GM23248 (cell line): Measurements from ENCODE around the gene GAPVD1. TPM values are rescaled to one million over a fixed set of nuclear protein-coding genes. Genes with fewer than 3 reads are reported as not detected.

Experiments
- DNase-seq: peaks from one replicate; pipeline ENCODE4 v3.0.0-alpha.2; 2015
- H2AFZ ChIP-seq: fragments of 200-600 bp; sonication (generic); 2 replicates; pipeline ENCODE4 v1.6.1; 2016; ENCODE audit warnings: antibody characterized with exemption
- H3F3A ChIP-seq: fragments of 200-600 bp; sonication (generic); 2 replicates; pipeline ENCODE4 v1.6.1; 2016; ENCODE audit warnings: mild to moderate bottlenecking, antibody characterized with exemption, mixed run types; ENCODE audit not compliant: insufficient read depth
- H3K27ac ChIP-seq: fragments of 200-600 bp; sonication (generic); 2 replicates; pipeline ENCODE4 v1.5.1; 2016; ENCODE audit warnings: mild to moderate bottlenecking
- H3K27me3 ChIP-seq: fragments of 200-600 bp; sonication (generic); replicated peaks from 2 replicates; pipeline ENCODE4 v1.6.1; 2016; ENCODE audit warnings: mild to moderate bottlenecking; ENCODE audit not compliant: insufficient read depth
- H3K36me3 ChIP-seq: fragments of 200-600 bp; sonication (generic); 2 replicates; pipeline ENCODE4 v1.6.1; 2016; ENCODE audit warnings: low read depth, mild to moderate bottlenecking
- H3K4me1 ChIP-seq: fragments of 200-600 bp; sonication (generic); 2 replicates; pipeline ENCODE4 v1.6.1; 2016; ENCODE audit warnings: mild to moderate bottlenecking; ENCODE audit not compliant: insufficient read depth
- H3K4me2 ChIP-seq: fragments of 200-600 bp; sonication (generic); one replicate; pipeline ENCODE4 v1.6.1; 2016; ENCODE audit warnings: mild to moderate bottlenecking; ENCODE audit not compliant: unreplicated experiment
- H3K4me3 ChIP-seq: fragments of 200-600 bp; sonication (generic); 2 replicates; pipeline ENCODE4 v1.5.1; 2016; ENCODE audit warnings: mild to moderate bottlenecking
- H3K79me2 ChIP-seq: fragments of 200-600 bp; sonication (generic); 2 replicates; pipeline ENCODE4 v1.6.1; 2016; ENCODE audit warnings: mild to moderate bottlenecking; ENCODE audit not compliant: insufficient read depth
- H3K9ac ChIP-seq: fragments of 200-600 bp; sonication (generic); 2 replicates; pipeline ENCODE4 v1.6.1; 2016; ENCODE audit warnings: mild to moderate bottlenecking
- H3K9me2 ChIP-seq: fragments of 200-600 bp; sonication (generic); 2 replicates; pipeline ENCODE4 v1.6.1; 2016; ENCODE audit warnings: mixed run types, mild to moderate bottlenecking, moderate library complexity; ENCODE audit not compliant: insufficient read depth
- H3K9me3 ChIP-seq: fragments of 200-600 bp; sonication (generic); one replicate; pipeline ENCODE4 v1.6.1; 2017; ENCODE audit warnings: low read depth
- H4K20me1 ChIP-seq: fragments of 200-600 bp; sonication (generic); 2 replicates; pipeline ENCODE4 v1.6.0; 2016; ENCODE audit not compliant: insufficient read depth
- EZH2 ChIP-seq: fragments of 200-600 bp; sonication (generic); IDR thresholded peaks from 2 replicates; pipeline ENCODE4 v1.6.1; 2018; ENCODE audit warnings: antibody characterized with exemption, mild to moderate bottlenecking; ENCODE audit not compliant: insufficient read depth, poor library complexity, severe bottlenecking
- EZH2phosphoT487 ChIP-seq: fragments of 200-600 bp; sonication (generic); IDR thresholded peaks from 2 replicates; pipeline ENCODE4 v1.6.1; 2018; ENCODE audit warnings: antibody characterized with exemption, moderate library complexity, mild to moderate bottlenecking, low read depth; ENCODE audit not compliant: insufficient read depth
- WGBS, 2 experiments: methylation state at CpG; one replicate each; pipeline ENCODE4 v1.1.6; 2015 to 2017; ENCODE audit warnings: low lambda C conversion rate in 2 of 2, low coverage in 1 of 2; ENCODE audit errors: missing lambda C conversion rate in 2 of 2; 5-methylcytosine and 5-hydroxymethylcytosine counted together
- in situ Hi-C: fragments of 300-500 bp; cut with MboI; formaldehyde crosslinking; loops from 2 replicates; pipeline ENCODE4 v1.15.0; 2020
- polyA plus RNA-seq: library from polyadenylated mRNA; unstranded; fragments of >200 nt; fragmentation: Nextera tagmentation; extraction: Ambion mirVana; gene quantifications from 2 replicates; pipeline ENCODE4 v1.2.1, GENCODE V29; 2016
- total RNA-seq: library from RNA; depleted of rRNA; stranded (reverse); fragments of >200 nt; shearing (Covaris generic); gene quantifications from 2 replicates; pipeline ENCODE4 v1.2.3, GENCODE V29; 2014

GAPVD1 gene
- total and polyA plus RNA-seq, 2 experiments from 2014 or later = 33.6 to 39.5 TPM

GRCh38 chr9:125254231-125254630 is 7.4 kb upstream of the GAPVD1 start:
- Histone ChIP-seq H3K36me3 (no peaks in the 10 kb centered on the region), H3K4me1 (no peaks in the 10 kb centered on the region), H3K27me3 (no peaks in the 10 kb centered on the region), H2AFZ (no peak overlapping the region), H3K27ac (no peak overlapping the region), H3K9ac (no peak overlapping the region), H3F3A (no peaks in the 10 kb centered on the region), H3K4me2 (no peak overlapping the region), H3K79me2 (no peaks in the 10 kb centered on the region), H3K9me2 (no peaks in the 10 kb centered on the region), H3K4me3 (no peak overlapping the region), H3K9me3 (no peaks in the 10 kb centered on the region), H4K20me1 (no peaks in the 10 kb centered on the region)
- no peak for DNase-seq
- in situ Hi-C loops = no loop called here
- no peak for TF ChIP-seq EZH2
- TF ChIP-seq EZH2phosphoT487 = no peak

GRCh38 chr9:125255781-125256391 is 5.7 kb upstream of the GAPVD1 start:
- Histone ChIP-seq H3K4me2 (no peak overlapping the region), H2AFZ (no peak overlapping the region), H3K79me2 (no peaks in the 10 kb centered on the region), H3K4me1 (no peaks in the 10 kb centered on the region), H3K27me3 (no peaks in the 10 kb centered on the region), H3K9ac (no peak overlapping the region), H4K20me1 (no peaks in the 10 kb centered on the region), H3K4me3 (no peak overlapping the region), H3K9me2 (no peaks in the 10 kb centered on the region), H3K36me3 (no peaks in the 10 kb centered on the region), H3K9me3 (no peaks in the 10 kb centered on the region), H3F3A (no peaks in the 10 kb centered on the region), H3K27ac (no peak overlapping the region)
- TF ChIP-seq EZH2 = no peak
- no peak for TF ChIP-seq EZH2phosphoT487
- DNase-seq = no peak
- in situ Hi-C loops = no loop called here
- WGBS, 2 experiments = 29 to 35% methylated on average over 2 of the region's 2 CpGs

- Histone ChIP-seq H3K27me3 (no peaks in the 10 kb centered on the region), H4K20me1 (no peaks in the 10 kb centered on the region), H3K4me1 (peaks cover 4% of the 10 kb centered on the region; the same call in 1 of the 2 replicates), H3K4me2 (no peak overlapping the region), H3F3A (no peaks in the 10 kb centered on the region), H3K9me3 (no peaks in the 10 kb centered on the region), H3K9ac (no peak overlapping the region), H3K4me3 (no peak overlapping the region), H3K27ac (no peak overlapping the region), H3K36me3 (no peaks in the 10 kb centered on the region), H3K9me2 (no peaks in the 10 kb centered on the region), H3K79me2 (peaks cover 17% of the 10 kb centered on the region), H2AFZ (no peak overlapping the region)
- in situ Hi-C loops = no loop called here
- TF ChIP-seq EZH2phosphoT487 (no peak), EZH2 (no peak)
- no peak for DNase-seq
- WGBS, 2 experiments = 91 to 92% methylated on average over 6 of the region's 6 CpGs
Measured at GRCh38 chr9:125258160-125258785, 3.4 kb upstream of the GAPVD1 start.

- no peaks in the 10 kb centered on the region for H4K20me1 ChIP-seq
- H3K4me1 ChIP-seq = peaks cover 4% of the 10 kb centered on the region; the same call in 1 of the 2 replicates
- H3F3A ChIP-seq = no peaks in the 10 kb centered on the region
- no peaks in the 10 kb centered on the region for H3K9me2 ChIP-seq
- TF ChIP-seq EZH2phosphoT487 (no peak), EZH2 (no peak)
- H2AFZ ChIP-seq = no peak overlapping the region
- 53% methylated on average over 2 of the region's 2 CpGs for WGBS, 2 experiments
- no peak overlapping the region for H3K27ac ChIP-seq
- H3K4me2 ChIP-seq = no peak overlapping the region
- H3K79me2 ChIP-seq = peaks cover 24% of the 10 kb centered on the region
- H3K36me3 ChIP-seq = no peaks in the 10 kb centered on the region
- H3K9me3 ChIP-seq = no peaks in the 10 kb centered on the region
- H3K27me3 ChIP-seq = no peaks in the 10 kb centered on the region
- DNase-seq = no peak
- in situ Hi-C loops = no loop called here
- H3K4me3 ChIP-seq = no peak overlapping the region
- H3K9ac ChIP-seq = no peak overlapping the region
Measured at GRCh38 chr9:125258832-125259534, 2.6 kb upstream of the GAPVD1 start.
